Lung (tissue), 12 donors: ENCODE data around the gene EPB41. TPM values are rescaled to one million over a fixed set of nuclear protein-coding genes. Genes with fewer than 3 reads are reported as not detected.

Experiments
- ATAC-seq: fragments of 200-7000 bp; cut with Tn5 transposase; one replicate; pipeline ENCODE4 v1.9.1; 2020; ENCODE audit warnings: moderate number of reproducible peaks; ENCODE audit not compliant: insufficient read depth, low FRiP score
- DNase-seq, 3 donors: peaks; one replicate each; pipeline ENCODE4 v3.0.0-alpha.2; 2013 to 2017
- H3K27ac ChIP-seq, 2 donors: one replicate each; pipeline ENCODE4 v1.5.1; 2013; ENCODE audit warnings: mild to moderate bottlenecking in 2 of 2, moderate library complexity in 2 of 2, control low read depth in 1 of 2, inconsistent platforms in 1 of 2, low read depth in 1 of 2, low read length in 1 of 2
- H3K27me3 ChIP-seq, 3 donors: one replicate each; pipeline ENCODE4 v1.5.1; 2013; ENCODE audit warnings: low read length in 2 of 3; ENCODE audit not compliant: control insufficient read depth in 3 of 3, insufficient read depth in 3 of 3
- H3K36me3 ChIP-seq, 4 donors: one replicate each; pipeline ENCODE4 v1.5.1; 2013; ENCODE audit warnings: low read length in 4 of 4, mild to moderate bottlenecking in 1 of 4, moderate library complexity in 1 of 4; ENCODE audit not compliant: control insufficient read depth in 4 of 4, insufficient read depth in 4 of 4
- H3K4me1 ChIP-seq, 5 donors: one replicate each; pipeline ENCODE4 v1.5.1; 2013; ENCODE audit warnings: low read length in 5 of 5, mild to moderate bottlenecking in 2 of 5, moderate library complexity in 1 of 5; ENCODE audit not compliant: control insufficient read depth in 5 of 5, insufficient read depth in 5 of 5
- H3K4me3 ChIP-seq: one replicate; pipeline ENCODE4 v1.5.1; 2013; ENCODE audit warnings: mild to moderate bottlenecking, control low read depth, moderate library complexity
- H3K9ac ChIP-seq, 2 donors: one replicate each; pipeline ENCODE4 v1.5.1; 2013; ENCODE audit warnings: low read length in 2 of 2, control low read depth in 1 of 2; ENCODE audit not compliant: insufficient read depth in 1 of 2
- H3K9me3 ChIP-seq, 4 donors: one replicate each; pipeline ENCODE4 v1.5.1; 2013; ENCODE audit warnings: low read length in 3 of 4, mild to moderate bottlenecking in 1 of 4, moderate library complexity in 1 of 4; ENCODE audit not compliant: control insufficient read depth in 4 of 4, insufficient read depth in 3 of 4
- WGBS, 2 donors: extraction: QIAGEN DNeasy Blood & Tissue Kit; methylation state at CpG; one replicate each; pipeline ENCODE4 v1.1.7; 2013; 5-methylcytosine and 5-hydroxymethylcytosine counted together
- polyA plus RNA-seq, 2 donors: library from polyadenylated mRNA; stranded (reverse); fragments of 200-250 nt; gene quantifications; one replicate each; pipeline ENCODE4 v1.2.1, GENCODE V29; 2013
- total RNA-seq, 2 donors: library from RNA; depleted of rRNA in 1 of 2; stranded (reverse); fragments of >200 nt in 1 of 2; gene quantifications; one replicate each; pipeline ENCODE4 v1.2.1, GENCODE V29; 2014 to 2021
- TF ChIP-seq, protein P1 (sequence below): IDR thresholded peaks from 2 replicates; pipeline ENCODE4 v1.5.1; 2012; ENCODE audit warnings: mild to moderate bottlenecking; ENCODE audit errors: control extremely low read depth, extremely low read depth
- donor health status: control.
- donor health status: control.
- donor health status: Bipolar disorder and iron deficiency.
- donor health status: healthy.
- donor health status: DM: yes; HTN: yes; CAD: no.

The EPB41 gene
- total and polyA plus RNA-seq, 4 donors = 10.4 to 69.0 (median 33.3) TPM

DNA sequence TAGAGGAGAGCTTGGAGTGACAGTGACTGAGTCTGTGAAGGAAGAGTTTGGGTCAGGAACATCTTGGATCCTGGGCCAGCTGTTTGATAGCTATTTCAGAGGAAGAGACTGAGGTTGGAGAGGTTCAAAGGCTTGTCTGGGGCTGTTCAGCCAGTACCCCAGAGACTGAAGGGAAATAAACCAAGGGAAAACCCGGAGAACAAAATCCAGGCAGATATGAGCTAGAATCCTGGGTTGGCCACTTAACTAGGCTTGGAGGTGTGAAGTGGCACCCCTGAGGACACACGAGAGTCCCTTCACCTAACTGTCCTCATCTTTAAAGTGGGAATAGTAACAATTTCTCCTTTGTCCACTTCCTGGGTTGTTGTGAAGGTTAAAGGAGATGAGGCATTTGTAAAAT, 23.1 kb upstream of the EPB41 start:
- Histone ChIP-seq H3K27ac (no peak overlapping the region), H3K4me1 (peaks cover 0 to 21% (median 0%) of the 10 kb centered on the region in 5 donors), H3K27me3 (peaks cover 0 to 2% (median 0%) of the 10 kb centered on the region in 3 donors), H3K9me3 (no peaks in the 10 kb centered on the region), H3K36me3 (no peaks in the 10 kb centered on the region), H3K4me3 (no peak overlapping the region), H3K9ac (no peak overlapping the region)
- DNase-seq (no peak), ATAC-seq (no peak)
- TF ChIP-seq, protein P1, sequence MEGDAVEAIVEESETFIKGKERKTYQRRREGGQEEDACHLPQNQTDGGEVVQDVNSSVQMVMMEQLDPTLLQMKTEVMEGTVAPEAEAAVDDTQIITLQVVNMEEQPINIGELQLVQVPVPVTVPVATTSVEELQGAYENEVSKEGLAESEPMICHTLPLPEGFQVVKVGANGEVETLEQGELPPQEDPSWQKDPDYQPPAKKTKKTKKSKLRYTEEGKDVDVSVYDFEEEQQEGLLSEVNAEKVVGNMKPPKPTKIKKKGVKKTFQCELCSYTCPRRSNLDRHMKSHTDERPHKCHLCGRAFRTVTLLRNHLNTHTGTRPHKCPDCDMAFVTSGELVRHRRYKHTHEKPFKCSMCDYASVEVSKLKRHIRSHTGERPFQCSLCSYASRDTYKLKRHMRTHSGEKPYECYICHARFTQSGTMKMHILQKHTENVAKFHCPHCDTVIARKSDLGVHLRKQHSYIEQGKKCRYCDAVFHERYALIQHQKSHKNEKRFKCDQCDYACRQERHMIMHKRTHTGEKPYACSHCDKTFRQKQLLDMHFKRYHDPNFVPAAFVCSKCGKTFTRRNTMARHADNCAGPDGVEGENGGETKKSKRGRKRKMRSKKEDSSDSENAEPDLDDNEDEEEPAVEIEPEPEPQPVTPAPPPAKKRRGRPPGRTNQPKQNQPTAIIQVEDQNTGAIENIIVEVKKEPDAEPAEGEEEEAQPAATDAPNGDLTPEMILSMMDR = no peak
- 77 to 94% methylated on average over 2 of the region's 2 CpGs for WGBS, 2 donors

DNA sequence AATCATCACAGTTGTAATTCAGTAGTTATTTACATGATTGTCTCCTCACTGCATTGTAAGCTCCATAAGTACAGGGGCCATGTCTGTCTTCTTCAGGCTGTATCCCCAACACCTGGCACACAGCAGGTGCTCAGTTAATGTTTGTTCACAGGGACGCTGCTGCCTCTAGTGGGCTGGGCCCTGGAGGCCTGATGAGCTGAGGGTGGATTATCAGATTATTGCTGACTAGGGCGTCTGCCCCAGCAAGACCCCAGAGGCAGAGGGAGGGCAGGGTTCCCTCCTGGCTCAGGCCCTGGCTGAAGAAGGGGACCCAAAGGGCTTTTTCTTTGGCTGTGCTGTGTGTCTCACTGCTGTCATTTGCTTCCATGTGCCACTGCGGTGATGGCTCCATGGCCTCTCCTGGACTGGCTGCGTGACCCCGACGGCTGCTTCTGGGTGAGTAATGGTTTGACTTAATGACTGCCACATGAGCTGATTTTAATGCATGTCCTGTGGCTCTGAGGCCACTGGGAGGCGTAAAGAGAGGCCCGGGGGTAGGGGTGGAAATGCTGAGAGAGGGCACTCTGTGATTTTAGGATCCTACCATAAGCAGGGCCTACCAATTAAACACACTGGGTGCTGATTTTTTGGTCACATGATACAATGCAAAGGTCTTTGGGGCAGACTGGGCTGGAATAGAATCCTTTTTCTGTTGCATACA, 20.8 kb upstream of the EPB41 start:
- 85% methylated on average over 8 of the region's 8 CpGs for WGBS, 2 donors
- H3K36me3 ChIP-seq = peaks cover 0 to 2% (median 0%) of the 10 kb centered on the region in 4 donors
- no peak overlapping the region for H3K27ac ChIP-seq
- no peak overlapping the region for H3K9ac ChIP-seq
- no peak for DNase-seq
- no peaks in the 10 kb centered on the region for H3K27me3 ChIP-seq
- H3K9me3 ChIP-seq = no peaks in the 10 kb centered on the region
- no peak overlapping the region for H3K4me3 ChIP-seq
- ATAC-seq = no peak
- peaks cover 0 to 16% (median 0%) of the 10 kb centered on the region in 5 donors for H3K4me1 ChIP-seq
- TF ChIP-seq, protein P1 = no peak

DNA sequence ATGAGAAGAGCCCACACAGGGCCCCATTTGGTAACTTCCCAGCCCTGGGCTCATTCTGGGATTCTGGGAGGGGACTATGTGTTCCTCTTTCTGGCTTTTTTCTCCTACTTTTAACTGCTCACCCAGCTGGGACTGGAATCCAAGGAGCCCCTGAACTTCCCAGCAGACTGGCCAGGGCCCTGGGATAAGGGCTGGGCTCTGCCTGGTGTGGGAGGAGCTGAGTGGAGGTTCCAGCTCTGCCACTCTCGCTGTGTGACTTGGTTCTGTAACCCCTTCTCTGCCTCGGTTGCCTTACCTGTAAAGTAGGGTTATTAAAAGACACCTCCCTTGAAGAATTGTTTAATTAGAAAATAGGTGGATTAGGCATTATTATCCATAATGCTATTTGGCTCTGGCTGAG, 19.6 kb upstream of the EPB41 start:
- peaks cover 0 to 24% (median 0%) of the 10 kb centered on the region in 5 donors for H3K4me1 ChIP-seq
- TF ChIP-seq, protein P1 = no peak
- no peak for DNase-seq
- ATAC-seq = no peak
- no peak overlapping the region for H3K9ac ChIP-seq
- H3K4me3 ChIP-seq = no peak overlapping the region
- H3K36me3 ChIP-seq = peaks cover 0 to 2% (median 0%) of the 10 kb centered on the region in 4 donors
- WGBS, 2 donors = 66 to 88% methylated on average over 2 of the region's 2 CpGs
- no peaks in the 10 kb centered on the region for H3K27me3 ChIP-seq
- no peaks in the 10 kb centered on the region for H3K9me3 ChIP-seq
- no peak overlapping the region for H3K27ac ChIP-seq
